Neuronal stem cell (in vitro differentiated cells): ENCODE measurements around the gene NME2.
"Not testable (repeated sequence)": the region's sequence is repeated elsewhere in the genome, so short reads cannot be mapped to it uniquely, and the experiment has no call there.

ENCODE experiments used
- DNase-seq: peaks from one replicate; pipeline ENCODE4 v3.0.0-alpha.2; 2013; ENCODE audit warnings: low spot score
- H2AFZ ChIP-seq: one replicate; pipeline ENCODE4 v1.6.1; 2013; ENCODE audit warnings: mild to moderate bottlenecking, low read length, inconsistent platforms
- H2AK5ac ChIP-seq: 2 replicates; pipeline ENCODE4 v1.6.1; 2013; ENCODE audit warnings: low read depth, mild to moderate bottlenecking, inconsistent platforms, low read length, moderate library complexity, mixed read lengths
- H2BK120ac ChIP-seq: 2 replicates; pipeline ENCODE4 v1.6.1; 2013; ENCODE audit warnings: low read depth, mild to moderate bottlenecking, inconsistent platforms, low read length, moderate library complexity, mixed read lengths
- H2BK12ac ChIP-seq: one replicate; pipeline ENCODE4 v1.6.1; 2013; ENCODE audit warnings: low read length, inconsistent platforms
- H2BK15ac ChIP-seq: 2 replicates; pipeline ENCODE4 v1.6.1; 2013; ENCODE audit warnings: mild to moderate bottlenecking, low read length, inconsistent platforms, mixed read lengths
- H2BK5ac ChIP-seq: one replicate; pipeline ENCODE4 v1.6.1; 2013; ENCODE audit warnings: inconsistent platforms, mild to moderate bottlenecking, low read length, moderate library complexity
- H3K14ac ChIP-seq: one replicate; pipeline ENCODE4 v1.6.1; 2013; ENCODE audit warnings: low read length, inconsistent platforms
- H3K18ac ChIP-seq: 2 replicates; pipeline ENCODE4 v1.6.1; 2013; ENCODE audit warnings: low read length, inconsistent platforms
- H3K23ac ChIP-seq: 2 replicates; pipeline ENCODE4 v1.6.1; 2013; ENCODE audit warnings: low read depth, mild to moderate bottlenecking, mixed read lengths, low read length, inconsistent platforms; ENCODE audit not compliant: poor library complexity
- H3K27ac ChIP-seq: replicated peaks from 3 replicates; pipeline ENCODE4 v1.5.1; 2013; ENCODE audit warnings: low read length, inconsistent platforms
- H3K27me3 ChIP-seq, 3 experiments: 2 replicates each; pipeline ENCODE4 v1.6.1; 2013; ENCODE audit warnings: low read length in 3 of 3, mild to moderate bottlenecking in 2 of 3, inconsistent platforms in 1 of 3, low read depth in 1 of 3, mixed read lengths in 1 of 3, moderate library complexity in 1 of 3; ENCODE audit not compliant: control insufficient read depth in 3 of 3, insufficient read depth in 3 of 3
- H3K36me3 ChIP-seq, 2 donors: replicated peaks in 1 of 2; 2 replicates each; pipeline ENCODE4 v1.6.1; 2013; ENCODE audit warnings: low read length in 2 of 2; ENCODE audit not compliant: control insufficient read depth in 2 of 2, insufficient read depth in 2 of 2
- H3K4ac ChIP-seq: 2 replicates; pipeline ENCODE4 v1.6.1; 2013; ENCODE audit warnings: inconsistent platforms, mild to moderate bottlenecking, low read length, moderate library complexity
- H3K4me1 ChIP-seq, 2 donors: 1 replicate in 1 of 2; 2 replicates in 1 of 2; pipeline ENCODE4 v1.6.1; 2013; ENCODE audit warnings: low read length in 2 of 2, low read depth in 1 of 2; ENCODE audit not compliant: control insufficient read depth in 2 of 2, insufficient read depth in 1 of 2
- H3K4me2 ChIP-seq: one replicate; pipeline ENCODE4 v1.6.1; 2013; ENCODE audit warnings: mild to moderate bottlenecking, low read length, inconsistent platforms; ENCODE audit not compliant: insufficient read depth, poor library complexity, severe bottlenecking
- H3K4me3 ChIP-seq, 2 donors: 2 replicates each; pipeline ENCODE4 v1.5.1; 2013; ENCODE audit warnings: low read length in 2 of 2, mild to moderate bottlenecking in 2 of 2, inconsistent platforms in 1 of 2, moderate library complexity in 1 of 2
- H3K79me1 ChIP-seq: one replicate; pipeline ENCODE4 v1.6.1; 2013; ENCODE audit warnings: low read depth, mild to moderate bottlenecking, inconsistent platforms, low read length, moderate library complexity
- H3K9ac ChIP-seq: one replicate; pipeline ENCODE4 v1.6.1; 2013; ENCODE audit warnings: mild to moderate bottlenecking, low read depth, low read length, inconsistent platforms; ENCODE audit not compliant: poor library complexity
- H3K9me3 ChIP-seq, 2 donors: replicated peaks in 1 of 2; 2 replicates each; pipeline versions ENCODE3 to v1.6.1; 2013; ENCODE audit warnings: low read length in 2 of 2, mild to moderate bottlenecking in 2 of 2, inconsistent platforms in 1 of 2, low read depth in 1 of 2, mixed read lengths in 1 of 2, moderate library complexity in 1 of 2; ENCODE audit not compliant: control insufficient read depth in 2 of 2, insufficient read depth in 1 of 2
- H4K8ac ChIP-seq: one replicate; pipeline ENCODE4 v1.6.1; 2013; ENCODE audit warnings: low read depth, mild to moderate bottlenecking, inconsistent platforms, low read length, moderate library complexity
- H4K91ac ChIP-seq: one replicate; pipeline ENCODE4 v1.6.1; 2013; ENCODE audit warnings: low read length, low read depth, mild to moderate bottlenecking, inconsistent platforms; ENCODE audit not compliant: poor library complexity
- WGBS, 2 donors: extraction: QIAGEN DNeasy Blood & Tissue Kit; methylation state at CpG; one replicate each; pipeline ENCODE4 v1.1.7; 2013; ENCODE audit warnings: missing lambda C conversion rate in 2 of 2, mixed read lengths in 1 of 2; ENCODE audit not compliant: insufficient read length in 2 of 2, insufficient replicate concordance in 1 of 2; ENCODE audit errors: extremely low coverage in 2 of 2; 5-methylcytosine and 5-hydroxymethylcytosine counted together

The NME2 gene

GRCh38 chr17:51166987-51167931, 1.0 kb downstream of the NME2 start:
- Histone ChIP-seq H3K36me3 (peaks cover 14 to 59% of the 10 kb centered on the region in 2 donors), H3K27me3 (no peaks in the 10 kb centered on the region), H3K4me3 (peak overlapping the region; percentile 70 to 92), H2BK120ac (no peak overlapping the region), H3K9ac (peak overlapping the region; percentile 66), H3K4me2 (peak overlapping the region; percentile 77), H4K8ac (no peak overlapping the region), H3K14ac (no peak overlapping the region), H2AK5ac (peak overlapping the region; percentile 60), H3K4ac (no peak overlapping the region), H2BK5ac (peak overlapping the region; percentile 78), H2AFZ (peak overlapping the region; percentile 77), H3K79me1 (peaks cover 4% of the 10 kb centered on the region), H2BK12ac (no peak overlapping the region), H3K4me1 (peaks cover 3 to 5% of the 10 kb centered on the region in 2 donors), H3K27ac (no peak overlapping the region), H3K9me3 (no peaks in the 10 kb centered on the region), H3K23ac (peak overlapping the region; percentile 70), H2BK15ac (peak overlapping the region; percentile 84), H4K91ac (no peak overlapping the region), H3K18ac (peak overlapping the region; percentile 94)
- WGBS, 2 donors: no CpG with 5 or more reads among the region's 42 CpGs
- peak; percentile 39 for DNase-seq

- Histone ChIP-seq H3K23ac (no peak overlapping the region), H2AFZ (no peak overlapping the region), H4K91ac (no peak overlapping the region), H2AK5ac (no peak overlapping the region), H2BK15ac (no peak overlapping the region), H3K18ac (no peak overlapping the region), H3K4me3 (no peak overlapping the region), H3K4me1 (peaks cover 3 to 5% of the 10 kb centered on the region in 2 donors), H3K14ac (no peak overlapping the region), H3K79me1 (peaks cover 4% of the 10 kb centered on the region), H3K27me3 (no peaks in the 10 kb centered on the region), H2BK120ac (no peak overlapping the region), H3K27ac (no peak overlapping the region), H3K4me2 (no peak overlapping the region), H2BK5ac (no peak overlapping the region), H3K9ac (no peak overlapping the region), H3K36me3 (peaks cover 12 to 61% of the 10 kb centered on the region in 2 donors), H3K9me3 (no peaks in the 10 kb centered on the region), H3K4ac (no peak overlapping the region), H2BK12ac (no peak overlapping the region), H4K8ac (no peak overlapping the region)
- no CpG with 5 or more reads among the region's 1 CpG for WGBS, 2 donors
- DNase-seq: no peak
Measured at GRCh38 chr17:51169340-51169739, 3.1 kb downstream of the NME2 start.

DNA sequence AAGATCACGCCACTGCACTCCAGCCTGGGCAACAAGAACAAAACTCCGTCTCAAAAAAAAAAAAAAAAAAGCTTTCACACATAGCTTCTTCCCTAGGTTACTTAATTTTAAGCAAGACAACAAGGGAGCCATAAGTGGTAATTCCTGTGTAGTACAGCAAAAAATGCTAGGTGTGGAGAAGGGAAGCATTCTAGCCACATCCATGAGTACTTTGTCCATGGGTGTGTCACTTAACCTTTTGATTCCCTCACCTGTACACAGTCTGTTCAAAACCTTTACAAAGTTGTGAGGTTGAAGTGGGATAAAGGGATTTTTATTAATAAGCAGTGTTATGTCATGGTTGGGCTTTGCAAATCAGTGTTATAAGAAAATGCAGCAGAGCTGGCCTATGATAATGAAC, 4.5 kb downstream of the NME2 start:
- WGBS, 2 donors: no CpG with 5 or more reads among the region's 2 CpGs
- no peak overlapping the region for H3K23ac ChIP-seq
- no peaks in the 10 kb centered on the region for H3K27me3 ChIP-seq
- H4K8ac ChIP-seq: no peak overlapping the region
- H3K14ac ChIP-seq: no peak overlapping the region
- no peak overlapping the region for H2BK120ac ChIP-seq
- no peak overlapping the region for H3K27ac ChIP-seq
- no peak overlapping the region for H3K18ac ChIP-seq
- no peak overlapping the region for H3K9ac ChIP-seq
- H3K4me3 ChIP-seq: no peak overlapping the region
- no peak overlapping the region for H2AK5ac ChIP-seq
- H2BK15ac ChIP-seq: no peak overlapping the region
- no peaks in the 10 kb centered on the region for H3K9me3 ChIP-seq
- no peak for DNase-seq
- peaks cover 4% of the 10 kb centered on the region for H3K79me1 ChIP-seq
- H3K4me1 ChIP-seq: peaks cover under 1 to 1% of the 10 kb centered on the region in 2 donors
- no peak overlapping the region for H2BK12ac ChIP-seq
- H3K36me3 ChIP-seq: peaks cover 12 to 73% of the 10 kb centered on the region in 2 donors
- H2BK5ac ChIP-seq: no peak overlapping the region
- H4K91ac ChIP-seq: no peak overlapping the region
- no peak overlapping the region for H3K4me2 ChIP-seq
- no peak overlapping the region for H2AFZ ChIP-seq
- H3K4ac ChIP-seq: no peak overlapping the region

- H2AFZ ChIP-seq, H2BK120ac ChIP-seq, H3K4me3 ChIP-seq, H3K18ac ChIP-seq, H3K14ac ChIP-seq, H4K91ac ChIP-seq, H2BK5ac ChIP-seq, DNase-seq, H3K4me1 ChIP-seq, H3K4me2 ChIP-seq, H2BK15ac ChIP-seq, H2AK5ac ChIP-seq, H2BK12ac ChIP-seq, H3K9ac ChIP-seq, H3K9me3 ChIP-seq, H3K23ac ChIP-seq, H3K79me1 ChIP-seq, H3K27me3 ChIP-seq, H3K27ac ChIP-seq, H3K4ac ChIP-seq, H4K8ac ChIP-seq: not testable (repeated sequence)
- H3K36me3 ChIP-seq: peaks cover 13 to 78% of the 10 kb centered on the region in 2 donors
- WGBS, 2 donors: no CpG with 5 or more reads among the region's 9 CpGs
Measured at GRCh38 chr17:51172030-51172429, 5.8 kb downstream of the NME2 start.
